ENCODE data around the gene SLC35A5. TPM values are rescaled to one million over a fixed set of nuclear protein-coding genes. Genes with fewer than 3 reads are reported as not detected.

Gene SLC35A5
- total and polyA plus RNA-seq, 9 of the 15 experiments (the other 6 are each of a cell fraction or from before 2014, with no cell fraction given): 4.0 to 13.0 (median 9.7) TPM

- no peak for TF ChIP-seq ZNF197 (CRISPR knock-in tag; IDR thresholded peaks at IDR 0.05; ENCODE audit: low read depth)
- TF ChIP-seq CBFA2T3 (IDR thresholded peaks at IDR 0.05): no peak
- TF ChIP-seq GATA2 (CRISPR knock-in tag; IDR thresholded peaks at IDR 0.05): no peak
- no peak for TF ChIP-seq MEF2A (IDR thresholded peaks at IDR 0.05; ENCODE audit: control insufficient read depth, low read depth, low read length)
- peak; percentile 72 for TF ChIP-seq HCFC1 (IDR thresholded peaks at IDR 0.05; ENCODE audit: low read depth, low read length)
- no peak for TF ChIP-seq ZKSCAN3 (CRISPR knock-in tag; IDR thresholded peaks at IDR 0.05)
- TF ChIP-seq HMBOX1 (IDR thresholded peaks at IDR 0.05): peak; percentile 42; the same call in 1 of the 2 replicates
- TF ChIP-seq GTF2A2 (tag; IDR thresholded peaks at IDR 0.05): no peak
- no peak for TF ChIP-seq FOSL1 (tag; conservative IDR thresholded peaks at IDR 0.05)
- no peak for TF ChIP-seq ZNF830 (CRISPR knock-in tag; IDR thresholded peaks at IDR 0.05)
- TF ChIP-seq KAT8 (IDR thresholded peaks at IDR 0.05; ENCODE audit: low read depth): no peak
- no peak for TF ChIP-seq THAP12 (CRISPR knock-in tag; IDR thresholded peaks at IDR 0.05)
- TF ChIP-seq MEIS2 (IDR thresholded peaks at IDR 0.05; ENCODE audit: partially characterized antibody): peak; percentile 75
- TF ChIP-seq MAFK (IDR thresholded peaks at IDR 0.05; ENCODE audit: low read length): no peak
- TF ChIP-seq FOXM1 (IDR thresholded peaks at IDR 0.05; ENCODE audit: low read depth): no peak
- peak; percentile 46; the same call in 1 of the 2 replicates for TF ChIP-seq FOXM1 (CRISPR knock-in tag; IDR thresholded peaks at IDR 0.05; ENCODE audit: low read depth)
- TF ChIP-seq, protein P1, sequence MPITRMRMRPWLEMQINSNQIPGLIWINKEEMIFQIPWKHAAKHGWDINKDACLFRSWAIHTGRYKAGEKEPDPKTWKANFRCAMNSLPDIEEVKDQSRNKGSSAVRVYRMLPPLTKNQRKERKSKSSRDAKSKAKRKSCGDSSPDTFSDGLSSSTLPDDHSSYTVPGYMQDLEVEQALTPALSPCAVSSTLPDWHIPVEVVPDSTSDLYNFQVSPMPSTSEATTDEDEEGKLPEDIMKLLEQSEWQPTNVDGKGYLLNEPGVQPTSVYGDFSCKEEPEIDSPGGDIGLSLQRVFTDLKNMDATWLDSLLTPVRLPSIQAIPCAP (CRISPR knock-in tag; IDR thresholded peaks at IDR 0.05; ENCODE audit: borderline replicate concordance): no peak
- no peak for TF ChIP-seq NCOA1 (IDR thresholded peaks at IDR 0.05; ENCODE audit: low read depth)
- no peak for TF ChIP-seq CBX2 (IDR thresholded peaks at IDR 0.05; ENCODE audit: insufficient read depth, low read length, poor library complexity, severe bottlenecking)
- no peak for TF ChIP-seq OTX1 (CRISPR knock-in tag; IDR thresholded peaks at IDR 0.05)
- no peak for TF ChIP-seq NR2C2 (CRISPR knock-in tag; IDR thresholded peaks at IDR 0.05)
- TF ChIP-seq NR2C2 (tag; IDR thresholded peaks at IDR 0.05): peak; percentile 16; the same call in 1 of the 2 replicates
- no peak; a peak in 1 of 4 replicates for TF ChIP-seq NONO (IDR thresholded peaks at IDR 0.05; ENCODE audit: low read depth in 2 of 2, low read length in 1 of 2)
- no peak for TF ChIP-seq ZNF668 (CRISPR knock-in tag; IDR thresholded peaks at IDR 0.05)
- peak in 1 of 2 experiments; percentile 79; a peak in 2 of 4 replicates for TF ChIP-seq TRIM24 (IDR thresholded peaks at IDR 0.05)
- TF ChIP-seq CEBPG (CRISPR knock-in tag; IDR thresholded peaks at IDR 0.05): peak; percentile 43; the same call in 1 of the 2 replicates
- TF ChIP-seq CEBPG (tag; conservative IDR thresholded peaks at IDR 0.05 in 1 of 2, IDR thresholded peaks at IDR 0.05 in 1 of 2): peak in 1 of 2 experiments; percentile 71; a peak in 3 of 4 replicates
These were observed at the start of gene SLC35A5, which contains the start of gene ATG3 (continued) for GRCh38 chr3:112561734-112562529.

All from K562 (cell line).